Body of pancreas (tissue), 4 donors: ENCODE data around the gene ZEB1.

Experiments
- POLR2A ChIP-seq, 3 donors: fragments of 450-650 bp; IDR thresholded peaks; one replicate each; pipeline ENCODE4 v1.6.1; 2016; ENCODE audit warnings: antibody characterized with exemption in 3 of 3, mild to moderate bottlenecking in 2 of 3
- TF ChIP-seq, protein P1 (sequence below), 7 experiments: fragments of 450-650 bp in 4 of 7; fragments of 200-600 bp in 3 of 7; sonication (generic) in 3 of 7; IDR thresholded peaks; one replicate each; pipeline ENCODE4 v1.5.1; 2016 to 2019; ENCODE audit warnings: antibody characterized with exemption in 7 of 7

DNA sequence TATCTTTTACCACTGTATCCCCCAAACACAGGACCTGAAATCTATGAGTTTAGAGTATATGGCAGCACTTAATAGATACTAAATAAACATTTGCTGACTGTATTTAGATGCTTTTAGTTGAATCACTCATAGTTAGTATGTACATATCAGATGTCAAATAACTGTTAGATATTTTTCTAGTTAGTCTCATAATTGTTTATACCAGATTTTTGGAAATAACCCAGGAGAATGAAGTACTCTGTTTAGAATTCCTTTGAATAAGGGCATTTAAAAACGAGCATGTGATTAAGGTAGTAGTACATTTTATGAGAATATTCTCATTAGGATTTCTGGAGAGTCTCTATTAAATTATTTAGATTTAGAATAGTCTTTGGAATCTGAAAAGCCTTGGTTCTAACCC, 22.3 kb upstream of the ZEB1 start:
- TF ChIP-seq, protein P1, sequence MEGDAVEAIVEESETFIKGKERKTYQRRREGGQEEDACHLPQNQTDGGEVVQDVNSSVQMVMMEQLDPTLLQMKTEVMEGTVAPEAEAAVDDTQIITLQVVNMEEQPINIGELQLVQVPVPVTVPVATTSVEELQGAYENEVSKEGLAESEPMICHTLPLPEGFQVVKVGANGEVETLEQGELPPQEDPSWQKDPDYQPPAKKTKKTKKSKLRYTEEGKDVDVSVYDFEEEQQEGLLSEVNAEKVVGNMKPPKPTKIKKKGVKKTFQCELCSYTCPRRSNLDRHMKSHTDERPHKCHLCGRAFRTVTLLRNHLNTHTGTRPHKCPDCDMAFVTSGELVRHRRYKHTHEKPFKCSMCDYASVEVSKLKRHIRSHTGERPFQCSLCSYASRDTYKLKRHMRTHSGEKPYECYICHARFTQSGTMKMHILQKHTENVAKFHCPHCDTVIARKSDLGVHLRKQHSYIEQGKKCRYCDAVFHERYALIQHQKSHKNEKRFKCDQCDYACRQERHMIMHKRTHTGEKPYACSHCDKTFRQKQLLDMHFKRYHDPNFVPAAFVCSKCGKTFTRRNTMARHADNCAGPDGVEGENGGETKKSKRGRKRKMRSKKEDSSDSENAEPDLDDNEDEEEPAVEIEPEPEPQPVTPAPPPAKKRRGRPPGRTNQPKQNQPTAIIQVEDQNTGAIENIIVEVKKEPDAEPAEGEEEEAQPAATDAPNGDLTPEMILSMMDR (IDR thresholded peaks at IDR 0.05): no peak
- no peak for TF ChIP-seq POLR2A (IDR thresholded peaks at IDR 0.05)
